Kidney epithelial cell (primary cell): ENCODE data around the gene OR5T2. TPM values are rescaled to one million over a fixed set of nuclear protein-coding genes. Genes with fewer than 3 reads are reported as not detected.
"Not testable (repeated sequence)": the region's sequence is repeated elsewhere in the genome, so short reads cannot be mapped to it uniquely, and the experiment has no call there.

Experiments
- DNase-seq: peaks from one replicate; pipeline ENCODE4 v3.0.0-alpha.2; 2010; ENCODE audit warnings: low read depth
- H3K27me3 ChIP-seq: 2 replicates; pipeline ENCODE4 v1.6.0; 2011; ENCODE audit warnings: low read length; ENCODE audit not compliant: control insufficient read depth, insufficient read depth
- H3K36me3 ChIP-seq: 2 replicates; pipeline ENCODE4 v1.5.1; 2011; ENCODE audit warnings: low read length; ENCODE audit not compliant: control insufficient read depth, insufficient read depth
- H3K4me3 ChIP-seq: 2 replicates; pipeline ENCODE4 v1.5.1; 2011; ENCODE audit warnings: low read depth, mild to moderate bottlenecking, control low read depth, low read length
- CTCF ChIP-seq: IDR thresholded peaks from 2 replicates; pipeline ENCODE4 v1.5.1; 2011; ENCODE audit warnings: mild to moderate bottlenecking, moderate library complexity, low read length, control low read depth, inconsistent platforms; ENCODE audit not compliant: insufficient read depth, poor library complexity, severe bottlenecking
- total RNA-seq: library from RNA; depleted of rRNA; stranded (reverse); fragments of >200 nt; gene quantifications from 2 replicates; pipeline ENCODE4 v1.2.3, GENCODE V29; 2015

OR5T2 gene
- total RNA-seq: not detected in 2 replicates

GRCh38 chr11:56234155-56234554, at the start of gene OR5T2:
OR5T2 (minus strand) TSS chr11:56234255; CDS start chr11:56233062, 1,193 bp downstream.
- Histone ChIP-seq H3K27me3 (no peaks in the 10 kb centered on the region), H3K36me3 (no peaks in the 10 kb centered on the region), H3K4me3 (no peak within 1 kb of the TSS)
- no peak for DNase-seq
- TF ChIP-seq CTCF: no peak

- no peak within 1 kb of the TSS for H3K4me3 ChIP-seq
- DNase-seq: no peak
- TF ChIP-seq CTCF: no peak
- no peaks in the 10 kb centered on the region for H3K36me3 ChIP-seq
- H3K27me3 ChIP-seq: no peaks in the 10 kb centered on the region
These were observed 39.8 kb upstream of the OR5T2 start, which contains the start of gene OR5T1 for GRCh38 chr11:56273854-56274253. OR5T1 (plus strand) TSS chr11:56274154; CDS start chr11:56275639, 1,485 bp downstream.

GRCh38 chr11:56271092-56271491, 37.0 kb upstream of the OR5T2 start:
- no peak for TF ChIP-seq CTCF
- Histone ChIP-seq H3K4me3 (no peak overlapping the region), H3K36me3 (no peaks in the 10 kb centered on the region), H3K27me3 (no peaks in the 10 kb centered on the region)
- no peak for DNase-seq

GRCh38 chr11:56251954-56252353, 17.9 kb upstream of the OR5T2 start, which contains the start of gene OR5T3:
OR5T3 (plus strand) TSS chr11:56252254; CDS start chr11:56252254, 0 bp downstream.
- DNase-seq: no peak
- no peaks in the 10 kb centered on the region for H3K27me3 ChIP-seq
- H3K36me3 ChIP-seq: no peaks in the 10 kb centered on the region
- H3K4me3 ChIP-seq: no peak within 1 kb of the TSS
- TF ChIP-seq CTCF: no peak

GRCh38 chr11:56219735-56220134, 14.3 kb downstream of the OR5T2 start:
- not testable (repeated sequence) for H3K36me3 ChIP-seq, DNase-seq, H3K4me3 ChIP-seq, H3K27me3 ChIP-seq

- Histone ChIP-seq H3K36me3 (no peaks in the 10 kb centered on the region), H3K27me3 (no peaks in the 10 kb centered on the region), H3K4me3 (no peak overlapping the region)
- TF ChIP-seq CTCF: no peak
- DNase-seq: no peak
These were observed 19.5 kb downstream of the OR5T2 start for GRCh38 chr11:56214537-56214936.
